SH-SY5Y (cell line): ENCODE results near the gene ALOX12.

Experiments used
- GATA2 ChIP-seq: IDR thresholded peaks from 2 replicates; pipeline ENCODE4 v1.6.1; 2011; ENCODE audit warnings: mild to moderate bottlenecking, low read depth, low read length
- GATA3 ChIP-seq: IDR thresholded peaks from 2 replicates; pipeline ENCODE4 v1.6.1; 2011; ENCODE audit warnings: low read depth, mild to moderate bottlenecking, low read length, moderate library complexity

- no peak for TF ChIP-seq GATA3
- TF ChIP-seq GATA2, result no peak
Observed at GRCh38 chr17:7026471-7027115, 30.7 kb downstream of the ALOX12 start.
